HG03378 (cell line): ENCODE results near the gene FOXL2NB.

ENCODE experiments used
- ATAC-seq: cut with Tn5 transposase; IDR thresholded peaks from one replicate; pipeline ENCODE4 v1.9.1; 2021; ENCODE audit warnings: mild to moderate bottlenecking, moderate library complexity; ENCODE audit not compliant: unreplicated experiment

The FOXL2NB gene

DNA sequence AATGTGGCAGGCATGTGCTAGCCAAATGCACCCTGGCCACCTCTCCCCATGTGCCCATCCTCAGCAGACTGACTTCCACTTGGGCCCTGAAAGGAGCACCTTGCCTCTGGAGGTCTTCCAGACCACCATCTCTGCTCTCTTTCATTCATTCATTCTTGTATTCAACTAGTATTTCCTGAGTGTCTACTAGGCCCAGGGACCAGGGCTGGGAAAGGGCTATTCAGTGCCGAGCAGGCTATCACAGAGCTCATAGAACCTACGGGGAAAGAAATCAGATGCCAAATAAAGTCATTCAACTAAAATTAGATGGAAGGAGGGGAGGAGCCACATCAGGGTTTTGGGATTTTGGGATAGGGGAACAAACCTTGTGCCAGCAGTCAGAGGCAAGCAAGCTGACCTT, 40.2 kb downstream of the FOXL2NB start:
- no peak for ATAC-seq

- ATAC-seq, result no peak
Observed at GRCh38 chr3:138995706-138996105, 48.7 kb downstream of the FOXL2NB start.
